ENCODE measurements around the gene ETV1. TPM values are rescaled to one million over a fixed set of nuclear protein-coding genes. Genes with fewer than 3 reads are reported as not detected.

Gene ETV1
- polyA plus RNA-seq, 1 donor from 2014 or later, result 1.5 TPM

- Histone ChIP-seq H3K27ac (ENCODE audit: low read length) (no peak overlapping the region), H3F3A (ENCODE audit: insufficient read depth, low read length, poor library complexity, severe bottlenecking) (peaks cover 4% of the 10 kb centered on the region)
Measured at GRCh38 chr7:13992596-13992964, 3.1 kb upstream of the ETV1 start.

GRCh38 chr7:13991791-13992595 is 2.5 kb upstream of the ETV1 start:
- H3K9me2 ChIP-seq (ENCODE audit: insufficient read depth, low read length), result no peaks in the 10 kb centered on the region
- TF ChIP-seq CTCF (IDR thresholded peaks at IDR 0.05; ENCODE audit: poor library complexity, severe bottlenecking) (no peak), SMC3 (conservative IDR thresholded peaks at IDR 0.05; ENCODE audit: poor library complexity) (no peak), MXI1 (conservative IDR thresholded peaks at IDR 0.05; ENCODE audit: poor library complexity, severe bottlenecking) (no peak), RAD21 (conservative IDR thresholded peaks at IDR 0.05) (no peak)

More at GRCh38 chr7:13992596-13992964, 3.1 kb upstream of the ETV1 start:
- TF ChIP-seq RAD21 (conservative IDR thresholded peaks at IDR 0.05) (no peak), POLR2AphosphoS5 (IDR thresholded peaks at IDR 0.05) (no peak), TAF1 (IDR thresholded peaks at IDR 0.05; ENCODE audit: low read depth) (no peak), EP300 (conservative IDR thresholded peaks at IDR 0.05; ENCODE audit: poor library complexity, severe bottlenecking) (no peak), EZH2 (IDR thresholded peaks at IDR 0.05; ENCODE audit: borderline replicate concordance, insufficient read depth, low read length, poor library complexity, severe bottlenecking) (no peak), MXI1 (conservative IDR thresholded peaks at IDR 0.05; ENCODE audit: poor library complexity, severe bottlenecking) (no peak), SMC3 (conservative IDR thresholded peaks at IDR 0.05; ENCODE audit: poor library complexity) (no peak), CTCF (IDR thresholded peaks at IDR 0.05; ENCODE audit: poor library complexity, severe bottlenecking) (no peak), REST (IDR thresholded peaks at IDR 0.05; ENCODE audit: borderline replicate concordance) (no peak)
- Histone ChIP-seq H3K27me3 (ENCODE audit: insufficient read depth, low read depth, low read length) (peaks cover 17% of the 10 kb centered on the region), H2AFZ (ENCODE audit: low read depth, low read length) (no peak overlapping the region), H3K9me2 (ENCODE audit: insufficient read depth, low read length) (no peaks in the 10 kb centered on the region), H4K20me1 (ENCODE audit: insufficient read depth) (no peaks in the 10 kb centered on the region), H3K4me3 (ENCODE audit: low read length) (no peak overlapping the region), H3K9ac (ENCODE audit: low read length) (no peak overlapping the region), H3K9me3 (ENCODE audit: low read length) (no peaks in the 10 kb centered on the region), H3K4me2 (ENCODE audit: low read length) (no peak overlapping the region), H3K79me2 (replicated peaks; ENCODE audit: insufficient read depth, low read length) (no peaks in the 10 kb centered on the region), H3K36me3 (ENCODE audit: insufficient read depth, low read length) (no peaks in the 10 kb centered on the region)

More at GRCh38 chr7:13991791-13992595, 2.5 kb upstream of the ETV1 start:
- Histone ChIP-seq H3F3A (ENCODE audit: insufficient read depth, low read length, poor library complexity, severe bottlenecking) (peaks cover 4% of the 10 kb centered on the region), H3K36me3 (ENCODE audit: insufficient read depth, low read length) (no peaks in the 10 kb centered on the region), H3K4me2 (ENCODE audit: low read length) (peak overlapping the region; percentile 84), H3K27me3 (ENCODE audit: insufficient read depth, low read depth, low read length) (peaks cover 17% of the 10 kb centered on the region), H3K79me2 (replicated peaks; ENCODE audit: insufficient read depth, low read length) (peaks cover under 1% of the 10 kb centered on the region), H3K27ac (ENCODE audit: low read length) (no peak overlapping the region), H3K9ac (ENCODE audit: low read length) (no peak overlapping the region), H2AFZ (ENCODE audit: low read depth, low read length) (no peak overlapping the region), H3K9me3 (ENCODE audit: low read length) (no peaks in the 10 kb centered on the region), H3K4me3 (ENCODE audit: low read length) (peak overlapping the region; percentile 73), H4K20me1 (ENCODE audit: insufficient read depth) (no peaks in the 10 kb centered on the region)

Data from neural cell (in vitro differentiated cells).